ENCODE data around the gene SPOPL.

The SPOPL gene

GRCh38 chr2:138609446-138609845 is 107.9 kb downstream of the SPOPL start:
- DNase-seq, result no peak

GRCh38 chr2:138610201-138610953 is 108.8 kb downstream of the SPOPL start:
- DNase-seq, result no peak

GRCh38 chr2:138615257-138615656 is 113.7 kb downstream of the SPOPL start:
- no peak for DNase-seq

GRCh38 chr2:138617026-138617425 is 115.5 kb downstream of the SPOPL start:
- no peak for DNase-seq

GRCh38 chr2:138618971-138619370 is 117.4 kb downstream of the SPOPL start:
- DNase-seq, result no peak

- DNase-seq, result no peak
Observed at GRCh38 chr2:138620431-138620830, 118.9 kb downstream of the SPOPL start.

GRCh38 chr2:138621139-138621538 is 119.6 kb downstream of the SPOPL start:
- no peak for DNase-seq

- DNase-seq, result no peak
Observed at GRCh38 chr2:138622613-138623012, 121.0 kb downstream of the SPOPL start.
